Activated CD8-positive, alpha-beta T cell treated with anti-CD3 and anti-CD28 coated beads for 36 hours (primary cell): ENCODE measurements around the gene TBC1D32. TPM values are rescaled to one million over a fixed set of nuclear protein-coding genes. Genes with fewer than 3 reads are reported as not detected.
A peak's percentile ranks its signal among the peaks of the same experiment; 100 is the strongest.
"Not testable (repeated sequence)": the region's sequence is repeated elsewhere in the genome, so short reads cannot be mapped to it uniquely, and the experiment has no call there.

Experiments used
- ATAC-seq: fragments of 200-7000 bp; cut with Tn5 transposase; one replicate; pipeline ENCODE4 v1.10.0; 2021; ENCODE audit warnings: mild to moderate bottlenecking, moderate library complexity
- CTCF ChIA-PET: fragments of 350-600 bp; sonication (Branson Sonifier 250); formaldehyde crosslinking; loops from one replicate; lab custom pipeline; 2021; ENCODE audit warnings: antibody characterized with exemption; lab: Charles Lee
- POLR2A ChIA-PET: fragments of 350-600 bp; sonication (Branson Sonifier 250); formaldehyde crosslinking; loops from one replicate; lab custom pipeline; 2021; ENCODE audit warnings: antibody characterized with exemption; lab: Charles Lee
- DNase-seq: peaks from one replicate; pipeline ENCODE4 v3.0.0-alpha.2; 2020
- H3K27ac Mint-ChIP-seq: one replicate; pipeline ENCODE4 v1.8.0; 2021; ENCODE audit warnings: mild to moderate bottlenecking, mixed read lengths
- H3K27me3 Mint-ChIP-seq: one replicate; pipeline ENCODE4 v1.8.0; 2021; ENCODE audit warnings: mixed read lengths
- H3K36me3 Mint-ChIP-seq: one replicate; pipeline ENCODE4 v1.8.0; 2021; ENCODE audit warnings: low read depth, mixed read lengths
- H3K4me1 Mint-ChIP-seq: one replicate; pipeline ENCODE4 v1.8.0; 2021; ENCODE audit warnings: low read depth, mixed read lengths
- H3K4me3 Mint-ChIP-seq: one replicate; pipeline ENCODE4 v1.8.0; 2021; ENCODE audit warnings: mild to moderate bottlenecking, moderate library complexity, mixed read lengths
- H3K9me3 Mint-ChIP-seq: one replicate; pipeline ENCODE4 v1.8.0; 2021; ENCODE audit warnings: mixed read lengths
- intact Hi-C: fragments of 100-400 bp; cut with micrococcal nuclease; formaldehyde crosslinking; loops from one replicate; pipeline ENCODE4 v1.10.0; 2022
- total RNA-seq, 2 experiments: library from RNA; stranded (reverse); gene quantifications; one replicate each; pipeline ENCODE4 v1.2.3, GENCODE V29; 2021
- TF ChIP-seq, protein P1 (sequence below): fragments of 200-600 bp; IDR thresholded peaks from one replicate; pipeline ENCODE4 v1.8.0; 2022; ENCODE audit warnings: antibody characterized with exemption, mild to moderate bottlenecking

Gene TBC1D32, protein sequence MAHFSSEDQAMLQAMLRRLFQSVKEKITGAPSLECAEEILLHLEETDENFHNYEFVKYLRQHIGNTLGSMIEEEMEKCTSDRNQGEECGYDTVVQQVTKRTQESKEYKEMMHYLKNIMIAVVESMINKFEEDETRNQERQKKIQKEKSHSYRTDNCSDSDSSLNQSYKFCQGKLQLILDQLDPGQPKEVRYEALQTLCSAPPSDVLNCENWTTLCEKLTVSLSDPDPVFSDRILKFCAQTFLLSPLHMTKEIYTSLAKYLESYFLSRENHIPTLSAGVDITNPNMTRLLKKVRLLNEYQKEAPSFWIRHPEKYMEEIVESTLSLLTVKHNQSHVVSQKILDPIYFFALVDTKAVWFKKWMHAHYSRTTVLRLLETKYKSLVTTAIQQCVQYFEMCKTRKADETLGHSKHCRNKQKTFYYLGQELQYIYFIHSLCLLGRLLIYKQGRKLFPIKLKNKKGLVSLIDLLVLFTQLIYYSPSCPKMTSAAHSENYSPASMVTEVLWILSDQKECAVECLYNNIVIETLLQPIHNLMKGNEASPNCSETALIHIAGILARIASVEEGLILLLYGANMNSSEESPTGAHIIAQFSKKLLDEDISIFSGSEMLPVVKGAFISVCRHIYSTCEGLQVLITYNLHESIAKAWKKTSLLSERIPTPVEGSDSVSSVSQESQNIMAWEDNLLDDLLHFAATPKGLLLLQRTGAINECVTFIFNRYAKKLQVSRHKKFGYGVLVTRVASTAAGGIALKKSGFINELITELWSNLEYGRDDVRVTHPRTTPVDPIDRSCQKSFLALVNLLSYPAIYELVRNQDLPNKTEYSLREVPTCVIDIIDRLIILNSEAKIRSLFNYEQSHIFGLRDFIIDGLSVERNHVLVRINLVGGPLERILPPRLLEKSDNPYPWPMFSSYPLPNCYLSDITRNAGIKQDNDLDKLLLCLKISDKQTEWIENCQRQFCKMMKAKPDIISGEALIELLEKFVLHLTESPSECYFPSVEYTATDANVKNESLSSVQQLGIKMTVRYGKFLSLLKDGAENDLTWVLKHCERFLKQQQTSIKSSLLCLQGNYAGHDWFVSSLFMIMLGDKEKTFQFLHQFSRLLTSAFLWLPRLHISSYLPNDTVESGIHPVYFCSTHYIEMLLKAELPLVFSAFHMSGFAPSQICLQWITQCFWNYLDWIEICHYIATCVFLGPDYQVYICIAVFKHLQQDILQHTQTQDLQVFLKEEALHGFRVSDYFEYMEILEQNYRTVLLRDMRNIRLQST
- total RNA-seq, result 10 to 100 TPM in 1 of 2 experiments, 1 to 10 TPM in 1; 8.1 to 10.4 TPM

DNA sequence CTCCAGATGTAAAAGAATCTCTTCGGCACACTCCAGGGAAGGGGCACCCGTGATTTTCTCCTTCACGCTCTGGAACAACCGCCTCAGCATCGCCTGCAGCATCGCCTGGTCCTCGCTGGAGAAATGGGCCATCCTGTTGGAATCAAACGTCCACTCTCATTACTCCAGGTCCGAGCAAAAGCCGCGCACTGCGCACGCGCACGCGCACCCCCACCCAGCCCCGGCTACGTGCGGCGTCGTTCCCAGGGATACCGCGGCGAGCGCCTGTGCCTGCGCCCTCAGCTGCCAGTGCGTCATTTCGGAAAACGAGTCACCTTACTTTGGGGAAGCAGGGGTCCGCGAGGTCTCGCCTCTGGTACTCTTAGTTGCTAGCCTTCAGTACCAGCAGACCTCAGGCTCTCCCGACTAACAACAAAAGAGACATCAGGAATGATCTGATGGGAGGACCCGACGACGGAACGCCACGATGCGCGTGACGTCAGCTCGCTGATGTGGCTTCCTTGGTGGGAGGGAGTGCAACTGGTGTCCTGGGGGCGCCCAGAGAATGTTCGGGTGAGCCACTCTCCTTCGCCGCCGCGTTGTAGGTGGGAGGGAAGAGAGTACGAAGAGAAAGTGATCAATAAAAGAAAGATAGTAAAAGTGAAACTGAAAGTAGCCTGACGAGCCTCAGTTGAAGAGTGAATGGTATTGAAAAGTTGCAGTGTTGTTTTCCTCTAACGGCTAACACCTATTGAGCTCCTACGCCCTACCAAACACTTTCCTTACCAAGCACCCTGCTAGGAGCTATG lies at the start of gene TBC1D32:
TSS of gene TBC1D32 (minus strand) at position 182 of the 788 bp plus-strand sequence. CDS start at position 132, 50 bp downstream.
- Mint-ChIP-seq H3K36me3 (peaks cover 2% of the 10 kb centered on the region), H3K4me3 (peak within 1 kb of the TSS; percentile 84), H3K4me1 (peaks cover 32% of the 10 kb centered on the region), H3K27me3 (no peaks in the 10 kb centered on the region), H3K9me3 (no peaks in the 10 kb centered on the region), H3K27ac (peak within 1 kb of the TSS; percentile 96)
- intact Hi-C loops, result no loop called here
- CTCF ChIA-PET, result interaction anchor here (2.8 kb wide), 1 partner anchor 16 kb away, joined by 15 read pairs; no protein-coding TSS in a partner anchor
- ATAC-seq (peak; percentile 92), DNase-seq (peak; percentile 91)
- POLR2A ChIA-PET, result interaction anchor here (1.6 kb wide), 1 partner anchor 10 kb away, joined by 3 read pairs; no protein-coding TSS in a partner anchor
- TF ChIP-seq, protein P1, sequence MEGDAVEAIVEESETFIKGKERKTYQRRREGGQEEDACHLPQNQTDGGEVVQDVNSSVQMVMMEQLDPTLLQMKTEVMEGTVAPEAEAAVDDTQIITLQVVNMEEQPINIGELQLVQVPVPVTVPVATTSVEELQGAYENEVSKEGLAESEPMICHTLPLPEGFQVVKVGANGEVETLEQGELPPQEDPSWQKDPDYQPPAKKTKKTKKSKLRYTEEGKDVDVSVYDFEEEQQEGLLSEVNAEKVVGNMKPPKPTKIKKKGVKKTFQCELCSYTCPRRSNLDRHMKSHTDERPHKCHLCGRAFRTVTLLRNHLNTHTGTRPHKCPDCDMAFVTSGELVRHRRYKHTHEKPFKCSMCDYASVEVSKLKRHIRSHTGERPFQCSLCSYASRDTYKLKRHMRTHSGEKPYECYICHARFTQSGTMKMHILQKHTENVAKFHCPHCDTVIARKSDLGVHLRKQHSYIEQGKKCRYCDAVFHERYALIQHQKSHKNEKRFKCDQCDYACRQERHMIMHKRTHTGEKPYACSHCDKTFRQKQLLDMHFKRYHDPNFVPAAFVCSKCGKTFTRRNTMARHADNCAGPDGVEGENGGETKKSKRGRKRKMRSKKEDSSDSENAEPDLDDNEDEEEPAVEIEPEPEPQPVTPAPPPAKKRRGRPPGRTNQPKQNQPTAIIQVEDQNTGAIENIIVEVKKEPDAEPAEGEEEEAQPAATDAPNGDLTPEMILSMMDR, result no peak

DNA sequence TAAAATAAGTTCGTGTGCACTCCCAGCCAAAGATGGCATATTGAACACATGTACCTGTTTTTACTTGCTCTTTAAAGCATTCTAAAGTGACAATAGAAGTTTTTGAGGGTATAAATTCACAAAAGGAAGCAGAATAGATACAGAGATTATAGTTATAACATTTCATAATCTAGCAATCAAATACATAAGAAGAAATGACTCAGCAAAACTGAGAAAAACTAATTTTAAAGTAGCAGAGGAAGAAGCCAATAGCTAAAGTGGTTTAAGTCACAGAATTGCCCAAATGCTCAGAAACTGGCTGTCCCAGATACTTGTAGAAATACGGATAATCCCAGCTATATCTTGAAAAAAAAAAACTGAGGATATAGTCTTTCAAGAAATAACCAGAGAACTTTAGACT lies 49.2 kb upstream of the TBC1D32 start:
- ChIA-PET POLR2A (no interaction called here), CTCF (no interaction called here)
- Mint-ChIP-seq H3K27ac (no peak overlapping the region), H3K4me3 (no peak overlapping the region), H3K4me1 (no peaks in the 10 kb centered on the region), H3K36me3 (no peaks in the 10 kb centered on the region), H3K9me3 (no peaks in the 10 kb centered on the region), H3K27me3 (no peaks in the 10 kb centered on the region)
- intact Hi-C loops, result no loop called here
- TF ChIP-seq, protein P1, result no peak
- DNase-seq (no peak), ATAC-seq (no peak)

DNA sequence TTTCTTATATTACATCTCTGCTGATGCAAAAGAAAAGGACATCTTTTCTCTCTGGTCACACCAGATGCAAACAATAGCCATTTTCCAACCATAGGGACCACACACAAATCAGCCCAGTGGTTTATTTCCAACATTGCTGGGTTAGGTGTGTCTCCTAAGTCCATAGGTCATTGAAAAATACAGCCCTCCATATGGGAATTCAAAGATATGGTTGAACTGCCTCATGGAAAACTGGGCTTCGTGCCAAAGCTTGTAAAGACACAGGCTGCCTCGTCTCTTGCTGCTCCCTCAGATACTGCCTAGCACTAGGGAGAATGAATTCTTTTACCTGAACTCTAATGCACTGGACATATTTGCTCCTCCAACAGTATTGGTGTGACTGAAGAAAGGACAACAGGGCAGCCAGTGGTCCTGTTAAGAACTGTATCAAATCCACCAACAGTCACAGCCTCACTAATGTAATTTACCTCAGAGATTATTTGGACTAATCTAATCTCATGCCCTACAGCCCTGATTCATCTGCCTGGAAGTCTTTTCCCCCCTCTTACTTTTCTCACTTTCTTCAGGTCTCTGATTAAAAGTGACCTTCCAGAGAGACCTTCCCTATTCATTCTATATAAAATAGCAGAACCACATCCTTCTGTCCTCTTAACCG lies 48.3 kb upstream of the TBC1D32 start:
- DNase-seq, result no peak
- Mint-ChIP-seq H3K36me3 (no peaks in the 10 kb centered on the region), H3K27me3 (peaks cover 2% of the 10 kb centered on the region), H3K4me1 (no peaks in the 10 kb centered on the region), H3K9me3 (no peaks in the 10 kb centered on the region), H3K27ac (no peak overlapping the region), H3K4me3 (no peak overlapping the region)
- ATAC-seq, result no peak
- TF ChIP-seq, protein P1, result no peak
- intact Hi-C loops, result no loop called here
- CTCF ChIA-PET, result no interaction called here
- POLR2A ChIA-PET, result no interaction called here

DNA sequence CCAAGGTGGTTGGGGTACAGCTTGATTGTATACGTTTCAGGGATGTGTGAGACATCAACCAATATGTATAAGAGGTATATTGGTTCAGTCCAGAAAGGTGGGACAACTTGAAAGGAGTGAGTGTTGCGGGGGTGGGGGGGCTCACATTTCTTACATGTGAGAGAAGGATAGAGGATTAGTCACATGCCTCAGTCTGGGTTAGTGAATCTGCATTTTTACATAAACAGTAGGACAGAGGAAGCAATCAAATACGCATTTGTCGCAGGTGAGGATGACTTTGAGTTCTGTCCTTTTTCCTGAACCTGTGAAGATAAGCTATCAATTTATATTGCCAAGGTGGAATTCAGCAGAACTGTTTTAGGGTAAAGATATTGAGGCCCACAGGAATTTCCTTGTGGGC lies 42.1 kb upstream of the TBC1D32 start:
- H3K4me3 Mint-ChIP-seq, result no peak overlapping the region
- DNase-seq (no peak), ATAC-seq (no peak)
- H3K27me3 Mint-ChIP-seq, result peaks cover 2% of the 10 kb centered on the region
- TF ChIP-seq, protein P1, result no peak
- ChIA-PET POLR2A (no interaction called here), CTCF (no interaction called here)
- H3K9me3 Mint-ChIP-seq, result peaks cover 2% of the 10 kb centered on the region
- no peaks in the 10 kb centered on the region for H3K4me1 Mint-ChIP-seq
- intact Hi-C loops, result no loop called here
- no peak overlapping the region for H3K27ac Mint-ChIP-seq
- no peaks in the 10 kb centered on the region for H3K36me3 Mint-ChIP-seq

DNA sequence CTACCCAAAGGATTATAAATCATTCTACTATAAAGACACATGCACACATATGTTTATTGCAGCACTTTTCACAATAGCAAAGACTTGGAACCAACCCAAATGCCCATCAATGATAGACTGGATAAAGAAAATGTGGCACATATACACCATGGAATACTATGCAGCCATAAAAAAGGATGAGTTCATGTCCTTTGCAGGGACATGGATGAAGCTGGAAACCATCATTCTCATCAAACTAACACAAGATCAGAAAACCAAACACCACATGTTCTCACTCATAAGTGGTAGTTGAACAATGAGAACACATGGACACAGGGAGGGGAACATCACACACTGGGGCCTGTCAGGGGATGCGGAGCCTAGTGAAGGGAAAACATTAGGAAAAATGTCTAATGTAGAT lies 39.9 kb upstream of the TBC1D32 start:
- H3K4me1 Mint-ChIP-seq, H3K27ac Mint-ChIP-seq, DNase-seq, POLR2A ChIA-PET, CTCF ChIA-PET, intact Hi-C loops, H3K27me3 Mint-ChIP-seq, H3K4me3 Mint-ChIP-seq, H3K9me3 Mint-ChIP-seq, ATAC-seq, H3K36me3 Mint-ChIP-seq: not testable (repeated sequence)
